ENCODE data around the gene C22orf42.
"Not testable (repeated sequence)": the region's sequence is repeated elsewhere in the genome, so short reads cannot be mapped to it uniquely, and the experiment has no call there.

The C22orf42 gene, protein sequence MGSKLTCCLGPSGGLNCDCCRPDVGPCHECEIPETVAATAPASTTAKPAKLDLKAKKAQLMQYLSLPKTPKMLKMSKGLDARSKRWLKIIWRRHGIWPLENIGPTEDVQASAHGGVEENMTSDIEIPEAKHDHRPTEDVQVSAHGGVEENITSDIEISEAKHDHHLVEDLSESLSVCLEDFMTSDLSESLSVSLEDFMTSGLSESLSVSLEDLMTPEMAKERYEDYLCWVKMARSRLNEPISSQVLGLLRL

GRCh38 chr22:32158712-32159533, at the start of gene C22orf42:
Gene C22orf42 (minus strand): TSS chr22:32159303. CDS start chr22:32159215, 88 bp downstream.
- no peak for DNase-seq

DNA sequence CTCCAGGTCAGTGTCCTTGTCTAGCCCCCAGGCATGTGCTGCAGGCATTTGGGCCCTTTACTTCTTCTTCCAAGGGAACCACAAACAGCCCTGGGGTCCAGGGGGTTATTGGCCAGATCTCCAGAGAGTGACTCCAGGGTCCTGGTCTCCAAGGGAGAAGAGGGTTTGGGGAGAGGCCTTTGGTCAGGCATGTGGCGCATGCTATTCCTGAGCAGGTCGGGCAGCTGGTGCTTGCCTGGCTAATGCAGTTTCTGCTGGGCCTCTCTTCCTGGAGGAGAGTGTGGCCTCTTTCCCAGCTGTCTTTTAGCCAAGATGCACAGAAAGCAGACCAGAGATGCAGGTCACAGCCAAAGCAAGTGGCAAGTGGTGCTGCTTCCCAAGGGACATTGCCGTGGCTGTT, 49.6 kb upstream of the C22orf42 start:
- DNase-seq: no peak

- DNase-seq: no peak
Measured at GRCh38 chr22:32207971-32208480, 48.9 kb upstream of the C22orf42 start.

GRCh38 chr22:32206774-32207758, 48.0 kb upstream of the C22orf42 start:
- no peak for DNase-seq

- no peak for DNase-seq
Measured at GRCh38 chr22:32205974-32206773, 47.1 kb upstream of the C22orf42 start.

DNA sequence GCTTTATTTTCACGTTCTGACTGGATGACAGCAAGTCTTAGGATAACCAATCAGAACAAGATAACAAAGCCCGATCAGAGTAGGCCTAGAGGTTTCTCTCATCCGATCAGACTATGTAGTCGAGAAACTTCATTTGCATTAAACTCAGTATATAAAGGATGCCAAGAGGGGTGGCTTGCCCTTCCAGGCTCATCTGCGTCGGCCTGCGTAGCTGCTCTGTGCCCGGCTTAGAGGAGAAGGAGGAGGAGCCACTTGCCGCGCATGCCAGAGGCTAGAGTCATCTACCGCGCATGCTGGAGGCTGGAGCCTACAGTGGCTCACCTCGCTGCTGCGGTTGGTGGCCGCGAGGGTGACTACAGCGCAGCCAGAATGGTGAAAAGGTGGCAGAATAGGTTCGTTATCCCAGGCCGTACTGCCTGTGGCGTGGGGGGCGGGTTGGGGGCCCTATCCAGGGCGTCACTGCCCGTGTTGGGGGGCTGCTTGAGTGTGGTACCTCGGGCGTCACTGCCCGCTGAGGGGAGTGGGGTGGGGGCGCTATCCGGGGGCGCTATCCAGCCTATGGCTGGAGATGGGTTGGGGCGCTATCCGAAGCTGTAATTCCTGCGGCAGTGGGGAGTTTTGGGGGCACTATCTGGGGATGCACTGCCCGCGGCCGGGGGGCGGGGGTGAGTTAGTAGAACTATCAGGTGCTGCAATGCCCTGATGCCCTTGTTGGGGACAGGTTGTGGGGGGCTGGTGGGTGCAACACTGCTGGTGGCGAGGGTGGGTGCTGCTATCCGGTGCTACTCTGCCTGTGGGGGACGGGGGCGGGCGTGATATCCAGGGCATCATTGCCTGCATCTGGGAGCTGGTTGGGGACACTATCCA, 46.0 kb upstream of the C22orf42 start, which contains the start of gene RFPL2:
TSS of gene RFPL2 (minus strand) at position 218 of the 867 bp plus-strand sequence. CDS start 2,622 bp downstream, outside the sequence.
- peak; percentile 74 for DNase-seq

- DNase-seq: peak; percentile 52
Measured at GRCh38 chr22:32204040-32204855, 45.1 kb upstream of the C22orf42 start.

DNA sequence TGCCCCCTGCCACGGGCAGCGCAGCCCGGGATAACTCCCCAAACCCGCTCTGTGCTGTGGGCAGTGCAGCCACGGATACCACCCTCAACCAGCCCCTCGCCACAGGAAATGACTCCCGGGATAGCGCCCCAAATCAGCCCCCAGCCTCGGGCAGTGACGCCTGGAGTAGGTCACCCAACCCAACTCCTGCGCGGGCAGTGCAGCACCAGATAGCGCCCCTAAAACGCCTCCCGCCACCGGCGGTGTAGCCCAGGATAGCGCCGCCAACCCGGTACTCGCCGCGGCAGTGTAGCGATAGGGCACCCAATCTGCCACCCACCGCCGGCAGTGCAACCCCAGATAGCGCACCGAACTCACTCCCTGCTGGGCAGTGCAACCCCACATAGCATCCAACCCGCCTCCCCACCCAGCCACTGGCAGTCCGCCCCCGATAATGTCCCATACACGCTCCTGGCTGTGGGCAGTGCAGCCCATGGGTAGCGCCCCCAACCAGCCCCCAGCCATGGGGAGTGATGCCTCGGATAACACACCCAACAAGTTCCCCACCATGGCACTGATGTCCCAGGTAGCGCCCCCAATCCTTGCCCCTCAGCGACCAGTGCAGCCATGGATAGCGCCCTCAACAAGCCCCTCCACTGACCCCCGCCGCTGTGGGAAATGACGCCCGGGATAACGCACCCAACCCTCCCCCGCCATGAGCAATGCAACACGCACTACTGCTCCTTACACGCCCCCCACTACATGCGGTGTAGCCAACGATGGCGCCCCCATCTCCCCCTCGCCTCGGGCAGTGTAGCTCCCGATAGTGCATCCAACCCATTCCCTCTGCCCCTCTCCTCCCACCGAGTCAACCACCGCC, 44.3 kb upstream of the C22orf42 start:
- peak; percentile 2 for DNase-seq

DNA sequence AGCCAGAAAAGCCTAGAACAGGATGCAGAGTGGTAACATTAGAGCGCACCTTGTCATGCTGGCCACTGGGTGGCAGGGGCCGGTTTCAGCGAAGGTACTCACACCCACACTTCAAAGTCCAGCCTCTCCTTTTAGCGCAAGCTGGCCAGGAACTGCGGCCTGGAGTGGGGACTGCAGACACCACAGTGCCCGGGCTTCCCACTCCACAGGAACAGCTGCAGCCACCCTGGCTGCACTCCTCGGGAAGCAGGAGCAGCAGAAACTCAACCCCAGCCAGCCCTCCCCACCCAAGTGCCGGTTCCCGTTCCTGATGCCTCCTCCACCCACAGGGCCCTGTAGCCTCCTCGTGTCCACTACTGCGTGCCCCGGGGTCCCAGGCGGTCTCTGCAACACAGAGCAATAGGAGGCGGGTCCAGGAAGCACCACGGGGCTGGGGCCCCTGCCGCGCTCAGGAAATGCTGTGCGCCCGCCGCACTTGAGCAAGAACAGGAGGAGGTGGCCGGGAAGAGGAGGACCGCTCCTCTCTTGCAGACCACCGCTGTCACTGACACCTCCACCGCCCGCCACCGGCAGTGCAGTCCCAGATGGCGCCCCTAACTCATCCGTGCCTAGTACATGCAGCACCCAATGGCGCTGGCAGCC, 43.6 kb upstream of the C22orf42 start:
- DNase-seq: peak; percentile 52

GRCh38 chr22:32202161-32202538, 43.0 kb upstream of the C22orf42 start:
- no peak for DNase-seq

- DNase-seq: no peak
Measured at GRCh38 chr22:32200752-32201151, 41.6 kb upstream of the C22orf42 start.

- DNase-seq: no peak
Measured at GRCh38 chr22:32199961-32200360, 40.9 kb upstream of the C22orf42 start.

DNA sequence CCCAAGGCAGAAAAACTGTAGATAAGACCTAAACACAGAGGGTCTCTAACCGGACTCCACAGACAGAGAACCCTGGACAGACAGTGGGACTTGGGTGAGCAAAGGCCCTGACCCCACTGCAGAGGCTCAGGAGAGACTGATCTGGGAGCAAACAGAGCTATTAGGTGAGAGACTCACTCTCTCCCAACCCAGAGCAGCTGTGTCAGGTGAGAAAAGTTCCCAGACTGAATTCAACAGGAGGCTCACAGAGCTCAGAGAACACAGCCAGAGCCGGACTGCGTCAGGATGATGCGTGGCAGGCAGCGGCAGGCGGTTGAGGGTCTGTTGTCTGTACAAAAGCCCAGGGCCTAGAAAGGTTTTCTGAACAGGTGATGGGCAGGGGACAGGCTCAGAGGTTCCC, 40.2 kb upstream of the C22orf42 start:
- no peak for DNase-seq

- DNase-seq: not testable (repeated sequence)
Measured at GRCh38 chr22:32197553-32198226, 38.6 kb upstream of the C22orf42 start.

DNA sequence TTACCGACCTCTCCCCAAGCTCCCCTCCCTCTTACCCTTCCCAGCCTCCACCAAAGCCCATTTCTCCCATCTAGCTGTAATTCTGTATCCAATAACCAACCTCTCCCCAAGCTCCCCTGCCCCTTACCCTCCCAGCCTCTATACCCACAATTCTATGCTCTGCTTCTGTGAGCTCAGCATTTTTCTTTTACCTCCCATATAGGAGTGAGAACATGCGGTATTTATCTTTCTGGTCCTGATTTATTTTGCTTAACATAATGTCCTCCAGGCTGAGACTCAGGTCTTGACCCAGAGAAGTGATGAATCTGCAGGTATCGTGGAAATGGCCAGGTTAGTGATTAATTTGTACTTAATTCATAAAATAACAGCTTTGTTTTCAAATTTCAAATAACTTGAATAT, 36.8 kb upstream of the C22orf42 start:
- not testable (repeated sequence) for DNase-seq

DNA sequence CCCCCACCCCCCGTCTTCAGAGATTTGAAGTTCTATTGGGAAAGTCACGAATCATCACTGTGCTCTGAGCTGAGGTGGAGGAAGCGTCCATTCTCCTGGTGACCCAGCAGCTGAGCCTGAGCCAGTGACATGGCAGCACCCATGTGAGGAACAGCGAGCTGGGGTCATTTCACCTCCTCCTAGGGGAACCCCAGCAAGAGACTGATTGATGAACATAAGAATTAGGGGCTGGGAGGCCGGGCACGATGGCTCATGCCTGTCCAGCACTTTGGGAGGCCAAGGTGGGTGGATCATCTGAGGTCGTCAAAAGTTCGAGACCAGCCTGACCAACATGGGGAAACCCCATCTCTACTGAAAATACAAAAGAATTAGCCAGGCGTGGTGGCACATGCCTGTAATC, 34.2 kb upstream of the C22orf42 start:
- DNase-seq: not testable (repeated sequence)

- DNase-seq: not testable (repeated sequence)
Measured at GRCh38 chr22:32191021-32191420, 31.9 kb upstream of the C22orf42 start.

GRCh38 chr22:32185821-32186220, 26.7 kb upstream of the C22orf42 start:
- no peak for DNase-seq
